Sigmoid colon (tissue), 7 donors: ENCODE data around the gene IL17REL. TPM values are rescaled to one million over a fixed set of nuclear protein-coding genes. Genes with fewer than 3 reads are reported as not detected.
A peak's percentile ranks its signal among the peaks of the same experiment; 100 is the strongest.

ENCODE experiments used
- DNase-seq: peaks from one replicate; pipeline ENCODE4 v3.0.0-alpha.2; 2019
- H3K27ac ChIP-seq, 4 donors: fragments of 200-600 bp; sonication (generic); one replicate each; pipeline ENCODE4 v1.5.1; 2016 to 2019; ENCODE audit warnings: mild to moderate bottlenecking in 1 of 4
- H3K27me3 ChIP-seq, 3 donors: fragments of 200-600 bp; sonication (generic); one replicate each; pipeline ENCODE4 v1.5.1; 2019; ENCODE audit warnings: mild to moderate bottlenecking in 1 of 3
- H3K36me3 ChIP-seq, 4 donors: fragments of 200-600 bp; sonication (generic); one replicate each; pipeline ENCODE4 v1.5.1; 2016 to 2019
- H3K4me1 ChIP-seq, 4 donors: fragments of 200-600 bp; sonication (generic); one replicate each; pipeline ENCODE4 v1.5.1; 2017 to 2019
- H3K4me3 ChIP-seq, 4 donors: fragments of 200-600 bp; sonication (generic); one replicate each; pipeline ENCODE4 v1.5.1; 2017 to 2019; ENCODE audit warnings: mild to moderate bottlenecking in 2 of 4, moderate library complexity in 1 of 4
- H3K9me3 ChIP-seq, 4 donors: fragments of 200-600 bp in 3 of 4; sonication (generic) in 3 of 4; one replicate each; pipeline versions ENCODE4 v1.5.1 to v1.6.1; 2013 to 2019
- EP300 ChIP-seq, 4 donors: sonication (generic); formaldehyde crosslinking; IDR thresholded peaks; one replicate each; pipeline ENCODE4 v1.6.1; 2017; ENCODE audit warnings: antibody characterized with exemption in 4 of 4
- POLR2A ChIP-seq, 2 donors: fragments of 450-650 bp; IDR thresholded peaks; one replicate each; pipeline ENCODE4 v1.6.1; 2016; ENCODE audit warnings: antibody characterized with exemption in 2 of 2, mild to moderate bottlenecking in 2 of 2, moderate library complexity in 2 of 2
- POLR2AphosphoS5 ChIP-seq, 4 donors: sonication (generic); formaldehyde crosslinking; IDR thresholded peaks; one replicate each; pipeline ENCODE4 v1.6.1; 2017; ENCODE audit warnings: antibody characterized with exemption in 4 of 4
- WGBS, 2 donors: extraction: QIAGEN DNeasy Blood & Tissue Kit; methylation state at CpG; one replicate each; pipeline ENCODE4 v1.1.7; 2013; 5-methylcytosine and 5-hydroxymethylcytosine counted together
- intact Hi-C: fragments of 100-400 bp; cut with DNase I; formaldehyde crosslinking; loops from one replicate; pipeline ENCODE4 v1.15.1; 2023
- polyA plus RNA-seq, 3 donors: library from polyadenylated mRNA; stranded (reverse); fragments of 200-250 nt; gene quantifications; one replicate each; pipeline ENCODE4 v1.2.3, GENCODE V29; 2013
- total RNA-seq, 4 donors: library from RNA; depleted of rRNA; stranded (reverse); fragments of >200 nt; gene quantifications; one replicate each; pipeline ENCODE4 v1.1.0, GENCODE V29; 2016
- TF ChIP-seq, protein P1 (sequence below), 4 experiments: fragments of 450-650 bp in 3 of 4; fragments of 200-600 bp in 1 of 4; IDR thresholded peaks; one replicate each; pipeline ENCODE4 v1.5.1; 2016 to 2019; ENCODE audit warnings: antibody characterized with exemption in 4 of 4, mild to moderate bottlenecking in 3 of 4, moderate library complexity in 2 of 4
- donor health status: healthy with polysubstance abuse.
- donor health status: Bipolar disorder and iron deficiency.
- donor health status: healthy.

IL17REL gene
- total and polyA plus RNA-seq, 7 donors: 1.6 TPM; not detected in 6

DNA sequence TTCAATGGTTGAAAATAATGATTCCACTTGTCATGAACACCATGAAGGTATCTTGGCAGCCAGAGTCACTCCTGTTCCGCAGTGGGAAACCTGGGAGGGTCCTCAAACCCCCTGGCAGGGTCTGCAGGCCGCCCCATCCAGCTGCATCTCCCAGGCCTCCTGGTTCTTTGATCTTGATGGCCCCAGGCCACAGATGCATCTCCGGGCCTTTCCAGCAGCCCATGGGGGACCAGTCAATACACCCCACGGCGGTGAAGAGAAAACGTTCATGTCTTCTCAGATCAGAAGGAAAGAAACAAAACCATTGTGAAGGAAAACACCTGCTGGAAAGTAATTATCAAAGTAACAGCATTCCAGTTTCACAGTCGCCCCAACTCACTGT lies 47.3 kb upstream of the IL17REL start:
- Histone ChIP-seq H3K36me3 (no peaks in the 10 kb centered on the region), H3K27ac (no peak overlapping the region), H3K4me1 (peaks cover 0 to 14% (median 11%) of the 10 kb centered on the region in 4 donors), H3K4me3 (no peak overlapping the region), H3K27me3 (peaks cover 8 to 45% (median 33%) of the 10 kb centered on the region in 3 donors), H3K9me3 (no peaks in the 10 kb centered on the region)
- TF ChIP-seq, protein P1, sequence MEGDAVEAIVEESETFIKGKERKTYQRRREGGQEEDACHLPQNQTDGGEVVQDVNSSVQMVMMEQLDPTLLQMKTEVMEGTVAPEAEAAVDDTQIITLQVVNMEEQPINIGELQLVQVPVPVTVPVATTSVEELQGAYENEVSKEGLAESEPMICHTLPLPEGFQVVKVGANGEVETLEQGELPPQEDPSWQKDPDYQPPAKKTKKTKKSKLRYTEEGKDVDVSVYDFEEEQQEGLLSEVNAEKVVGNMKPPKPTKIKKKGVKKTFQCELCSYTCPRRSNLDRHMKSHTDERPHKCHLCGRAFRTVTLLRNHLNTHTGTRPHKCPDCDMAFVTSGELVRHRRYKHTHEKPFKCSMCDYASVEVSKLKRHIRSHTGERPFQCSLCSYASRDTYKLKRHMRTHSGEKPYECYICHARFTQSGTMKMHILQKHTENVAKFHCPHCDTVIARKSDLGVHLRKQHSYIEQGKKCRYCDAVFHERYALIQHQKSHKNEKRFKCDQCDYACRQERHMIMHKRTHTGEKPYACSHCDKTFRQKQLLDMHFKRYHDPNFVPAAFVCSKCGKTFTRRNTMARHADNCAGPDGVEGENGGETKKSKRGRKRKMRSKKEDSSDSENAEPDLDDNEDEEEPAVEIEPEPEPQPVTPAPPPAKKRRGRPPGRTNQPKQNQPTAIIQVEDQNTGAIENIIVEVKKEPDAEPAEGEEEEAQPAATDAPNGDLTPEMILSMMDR (IDR thresholded peaks at IDR 0.05): no peak
- TF ChIP-seq POLR2AphosphoS5 (IDR thresholded peaks at IDR 0.05) (no peak), EP300 (IDR thresholded peaks at IDR 0.05) (no peak), POLR2A (IDR thresholded peaks at IDR 0.05) (no peak)
- no peak for DNase-seq
- intact Hi-C loops: no loop called here
- WGBS, 2 donors: 66 to 79% methylated on average over 7 of the region's 7 CpGs

DNA sequence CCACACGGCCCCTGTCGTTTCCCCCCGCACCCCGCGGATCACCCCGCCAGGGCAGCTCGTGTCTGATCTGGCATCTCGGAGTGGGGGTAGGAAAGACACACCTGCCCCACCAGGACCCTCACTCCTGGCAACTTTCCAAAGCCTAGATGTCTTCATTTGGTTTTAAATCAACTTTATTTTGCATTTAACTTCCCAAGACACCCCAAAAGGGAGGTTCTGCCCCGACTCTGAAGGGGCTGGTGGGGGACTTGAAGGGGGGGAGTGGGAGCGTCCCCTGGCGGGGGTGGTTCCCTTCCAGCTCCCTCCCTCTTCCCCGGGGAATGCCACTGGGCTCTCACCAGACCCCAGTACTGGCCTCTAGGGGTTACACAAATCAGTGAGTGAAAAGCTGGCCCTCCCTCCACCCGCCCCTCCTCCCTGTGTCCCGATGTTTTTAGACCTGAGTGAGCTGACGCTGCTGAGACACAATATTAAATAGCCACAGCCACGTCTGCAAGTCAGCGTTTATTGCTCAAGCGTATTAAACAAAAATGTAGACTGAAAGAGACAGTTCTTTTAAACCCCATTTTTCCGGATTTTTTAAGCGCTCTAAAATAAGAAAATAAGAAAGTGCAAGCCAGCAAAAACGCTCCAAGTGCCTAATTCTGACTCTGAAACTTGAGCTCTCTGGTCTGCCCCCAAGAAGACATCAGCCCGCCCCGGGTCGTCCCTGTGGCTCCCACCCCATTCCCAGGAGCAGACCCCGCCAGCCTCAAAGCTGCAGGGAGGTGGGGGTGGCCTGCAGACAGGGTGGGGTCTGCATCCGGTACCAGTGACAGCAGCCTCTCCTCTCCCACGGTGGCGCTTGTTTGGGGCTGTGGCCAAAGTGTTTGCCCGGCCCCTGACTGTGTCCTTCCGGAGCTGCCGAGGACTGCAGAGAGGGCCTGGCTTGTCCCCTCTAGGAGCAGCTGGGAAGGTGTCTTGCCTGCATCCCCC lies 46.6 kb upstream of the IL17REL start:
- H3K9me3 ChIP-seq: no peaks in the 10 kb centered on the region
- intact Hi-C loops: no loop called here
- 16 to 33% methylated on average over 31 of the region's 31 CpGs for WGBS, 2 donors
- DNase-seq: no peak
- peaks cover 0 to 14% (median 11%) of the 10 kb centered on the region in 4 donors for H3K4me1 ChIP-seq
- H3K36me3 ChIP-seq: no peaks in the 10 kb centered on the region
- H3K27ac ChIP-seq: no peak overlapping the region
- TF ChIP-seq POLR2A (IDR thresholded peaks at IDR 0.05): no peak
- no peak for TF ChIP-seq POLR2AphosphoS5 (IDR thresholded peaks at IDR 0.05)
- TF ChIP-seq, protein P1 (IDR thresholded peaks at IDR 0.05): no peak
- no peak for TF ChIP-seq EP300 (IDR thresholded peaks at IDR 0.05)
- peaks cover 8 to 45% (median 33%) of the 10 kb centered on the region in 3 donors for H3K27me3 ChIP-seq
- peak overlapping the region in 2 of 4 donors; percentile 21 to 35 for H3K4me3 ChIP-seq

DNA sequence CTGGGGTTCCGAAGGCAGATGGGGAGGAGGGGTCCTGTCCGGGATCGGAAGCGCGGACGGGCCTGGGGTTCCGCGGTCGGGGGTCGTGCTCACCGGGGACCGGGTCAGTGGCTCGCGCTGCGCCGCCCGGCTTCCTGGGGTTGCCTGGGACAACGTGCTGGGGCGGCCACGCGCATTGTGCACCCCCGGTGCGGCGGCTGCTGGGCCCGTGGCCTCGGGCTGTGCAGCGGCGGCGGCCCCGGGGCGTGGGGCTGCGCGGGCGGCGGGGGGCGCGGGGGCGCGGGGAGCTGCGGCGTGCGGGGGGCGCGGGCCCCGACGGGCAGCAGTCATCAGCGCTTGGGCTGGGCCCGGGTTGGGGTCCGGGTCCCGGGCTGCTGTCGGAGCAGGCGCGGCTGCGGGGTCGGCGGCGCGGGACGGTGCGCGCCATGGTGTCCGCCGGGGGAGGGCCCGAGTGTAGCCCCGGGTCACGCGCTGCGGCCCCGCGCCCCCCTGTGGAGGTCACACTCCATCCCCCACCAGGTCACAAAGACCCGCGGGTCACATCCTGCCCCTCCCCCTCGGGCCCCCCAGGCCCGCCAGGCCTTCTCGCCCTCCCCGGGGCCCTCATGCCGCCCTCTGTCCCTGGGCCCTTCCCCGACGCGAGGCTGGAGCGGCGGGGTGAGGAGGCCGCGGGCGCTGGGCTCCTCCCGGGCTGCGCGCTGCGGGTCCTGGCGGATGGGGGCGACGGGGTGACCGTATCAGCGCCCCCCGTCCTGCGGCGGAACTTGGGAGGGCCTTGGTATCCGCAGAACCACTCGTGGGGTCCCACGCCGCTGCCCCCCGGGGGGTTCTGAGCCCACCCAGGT lies 45.7 kb upstream of the IL17REL start, which contains the start of gene TTLL8:
TTLL8 (minus strand) TSS at position 238 of the 845 bp plus-strand sequence.
- TF ChIP-seq POLR2A (IDR thresholded peaks at IDR 0.05) (no peak), EP300 (IDR thresholded peaks at IDR 0.05) (no peak), POLR2AphosphoS5 (IDR thresholded peaks at IDR 0.05) (no peak)
- TF ChIP-seq, protein P1 (IDR thresholded peaks at IDR 0.05): no peak
- Histone ChIP-seq H3K27ac (no peak within 1 kb of the TSS), H3K27me3 (peaks cover 8 to 45% (median 33%) of the 10 kb centered on the region in 3 donors), H3K36me3 (no peaks in the 10 kb centered on the region), H3K4me3 (peak within 1 kb of the TSS in 3 of 4 donors; percentile 1 to 35 (median 21)), H3K4me1 (peaks cover 0 to 14% (median 11%) of the 10 kb centered on the region in 4 donors), H3K9me3 (peaks cover 0 to 5% (median 0%) of the 10 kb centered on the region in 4 donors)
- intact Hi-C loops: no loop called here
- no peak for DNase-seq
- 10 to 19% methylated on average over 102 of the region's 102 CpGs for WGBS, 2 donors

DNA sequence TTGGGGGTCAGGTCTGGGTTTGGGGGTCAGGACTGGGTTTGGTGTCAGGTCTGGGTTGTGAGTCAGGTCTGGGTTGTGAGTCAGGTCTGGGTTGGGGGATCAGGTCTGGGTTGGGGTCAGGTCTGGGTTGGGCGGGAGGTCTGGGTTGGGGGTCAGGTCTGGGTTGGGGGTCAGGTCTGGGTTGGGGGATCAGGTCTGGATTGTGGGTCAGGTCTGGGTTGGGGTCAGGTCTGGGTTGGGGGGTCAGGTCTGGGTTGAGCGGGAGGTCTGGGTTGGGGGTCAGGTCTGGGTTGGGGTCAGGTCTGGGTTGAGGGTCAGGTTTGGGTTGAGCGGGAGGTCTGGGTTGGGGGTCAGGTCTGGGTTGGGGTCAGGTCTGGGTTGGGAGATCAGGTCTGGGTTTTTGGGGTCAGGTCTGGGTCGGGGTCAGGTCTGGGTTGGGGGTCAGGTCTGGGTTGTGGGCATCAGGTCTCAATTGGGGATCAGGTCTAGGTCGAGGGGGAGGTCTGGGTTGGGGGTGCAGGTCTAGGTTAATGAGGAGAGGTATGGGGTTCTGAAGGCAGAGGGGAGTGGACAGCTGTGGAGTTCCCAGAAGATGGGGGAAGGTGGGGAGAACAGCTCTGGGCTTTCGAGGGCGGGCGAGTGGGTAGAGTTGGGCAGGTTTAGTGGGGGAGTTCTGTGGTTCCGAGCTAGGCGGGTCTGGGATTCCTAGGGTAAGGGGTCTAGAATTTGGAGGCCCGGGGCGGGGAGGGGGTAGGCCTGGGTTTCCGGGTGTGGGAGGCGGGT lies 44.9 kb upstream of the IL17REL start:
- Histone ChIP-seq H3K36me3 (no peaks in the 10 kb centered on the region), H3K4me3 (no peak overlapping the region), H3K27me3 (peaks cover 8 to 45% (median 33%) of the 10 kb centered on the region in 3 donors), H3K4me1 (peaks cover 0 to 14% (median 11%) of the 10 kb centered on the region in 4 donors), H3K9me3 (peaks cover 0 to 7% (median 0%) of the 10 kb centered on the region in 4 donors), H3K27ac (no peak overlapping the region)
- no peak for TF ChIP-seq EP300 (IDR thresholded peaks at IDR 0.05)
- no peak for TF ChIP-seq POLR2A (IDR thresholded peaks at IDR 0.05)
- TF ChIP-seq, protein P1 (IDR thresholded peaks at IDR 0.05): no peak
- no peak for TF ChIP-seq POLR2AphosphoS5 (IDR thresholded peaks at IDR 0.05)
- intact Hi-C loops: no loop called here
- WGBS, 2 donors: 78 to 89% methylated on average over 14 of the region's 14 CpGs
- no peak for DNase-seq
